MG63 (cell line): ENCODE results near the gene TENM4. TPM values are rescaled to one million over a fixed set of nuclear protein-coding genes. Genes with fewer than 3 reads are reported as not detected.

Source experiments
- DNase-seq: peaks from one replicate; pipeline ENCODE4 v3.0.0-alpha.2; 2020
- H3K27me3 ChIP-seq: fragments of 250-450 bp; sonication (Bioruptor Pico); 2 replicates; pipeline ENCODE4 v1.5.1; 2020; ENCODE audit warnings: mild to moderate bottlenecking, moderate library complexity
- H3K36me3 ChIP-seq: fragments of 250-450 bp; sonication (Bioruptor Pico); 2 replicates; pipeline ENCODE4 v1.5.1; 2020; ENCODE audit warnings: mild to moderate bottlenecking, moderate library complexity
- H3K4me3 ChIP-seq: fragments of 250-450 bp; sonication (Bioruptor Pico); 2 replicates; pipeline ENCODE4 v1.5.1; 2020; ENCODE audit warnings: mild to moderate bottlenecking, moderate library complexity
- H3K9me3 ChIP-seq: fragments of 250-450 bp; sonication (Bioruptor Pico); 2 replicates; pipeline ENCODE4 v1.5.1; 2020; ENCODE audit warnings: mild to moderate bottlenecking, moderate library complexity
- total RNA-seq: library from RNA; depleted of rRNA; stranded (reverse); fragments of >200 nt; shearing (Covaris generic); gene quantifications from 2 replicates; pipeline ENCODE4 v1.2.3, GENCODE V29; 2014; ENCODE audit warnings: low replicate concordance

The TENM4 gene
- total RNA-seq, 1 experiment from 2014 or later: not detected

DNA sequence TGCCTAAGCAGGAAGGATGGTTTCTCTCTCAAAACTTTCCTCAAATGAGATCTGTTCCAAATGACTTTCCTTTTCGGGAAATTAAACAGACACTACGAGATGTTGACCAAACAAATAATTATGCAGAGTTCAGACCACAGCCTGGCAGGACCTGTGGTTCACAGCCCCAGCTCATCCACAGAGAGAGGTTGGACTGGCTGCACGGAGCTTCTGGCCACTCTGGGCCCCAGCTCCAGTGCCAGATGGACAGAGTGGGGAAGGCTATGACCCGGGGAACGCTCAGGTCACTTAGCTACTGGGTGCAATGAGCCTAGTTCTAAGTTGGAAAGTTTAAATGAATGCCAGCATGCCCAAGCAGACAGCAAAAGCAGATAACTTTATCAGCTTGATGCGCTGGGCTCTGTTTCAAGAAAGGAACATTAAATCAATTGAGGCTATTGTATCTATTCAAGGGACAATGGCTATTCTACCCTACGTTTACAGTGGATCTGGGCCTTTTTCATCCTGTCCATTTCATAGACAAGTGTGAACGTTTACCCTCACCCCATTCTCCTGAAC lies 710.5 kb downstream of the TENM4 start:
- no peak overlapping the region for H3K4me3 ChIP-seq
- DNase-seq: no peak
- H3K36me3 ChIP-seq: no peaks in the 10 kb centered on the region
- no peaks in the 10 kb centered on the region for H3K27me3 ChIP-seq
- no peaks in the 10 kb centered on the region for H3K9me3 ChIP-seq

DNA sequence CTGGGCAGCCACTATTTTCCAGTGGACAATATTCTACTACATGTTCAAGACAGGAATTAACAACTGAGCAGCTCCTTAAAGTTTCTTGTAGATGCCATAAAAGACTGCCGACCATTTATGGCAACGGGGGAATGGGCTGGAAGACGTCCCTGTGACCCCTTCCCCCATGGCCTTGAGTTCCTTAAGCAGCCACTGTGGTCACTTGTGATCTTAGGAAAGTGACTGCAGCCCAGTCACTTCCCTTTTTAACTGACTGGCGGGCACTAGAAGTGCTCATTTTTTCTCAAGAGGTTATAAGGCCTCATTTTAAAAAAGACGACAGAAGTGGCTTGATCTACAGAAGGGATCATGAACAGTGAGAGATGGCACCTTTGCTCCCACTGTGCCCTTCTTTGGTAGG lies 713.0 kb downstream of the TENM4 start:
- no peaks in the 10 kb centered on the region for H3K9me3 ChIP-seq
- no peaks in the 10 kb centered on the region for H3K27me3 ChIP-seq
- no peak for DNase-seq
- H3K36me3 ChIP-seq: no peaks in the 10 kb centered on the region
- no peak overlapping the region for H3K4me3 ChIP-seq

DNA sequence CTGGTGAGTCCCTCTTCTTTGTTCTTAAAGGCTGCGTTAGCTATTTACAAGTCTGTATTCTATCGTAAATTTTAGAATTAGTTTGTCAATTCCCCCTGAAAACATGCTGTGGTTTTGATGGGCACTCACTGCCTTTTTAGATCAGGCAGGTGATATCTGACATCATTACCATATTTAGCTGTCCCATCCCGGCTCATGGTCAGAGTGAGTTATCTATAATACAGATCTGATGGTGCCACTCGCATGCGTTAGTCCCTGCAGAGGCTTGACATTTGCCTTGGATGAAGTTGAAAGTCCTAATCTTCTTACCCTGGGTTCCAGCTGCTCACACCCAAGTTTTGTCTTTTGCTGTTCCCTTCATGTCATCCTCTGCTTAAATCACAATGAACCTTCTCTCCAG lies 715.6 kb downstream of the TENM4 start:
- H3K9me3 ChIP-seq: no peaks in the 10 kb centered on the region
- H3K27me3 ChIP-seq: no peaks in the 10 kb centered on the region
- no peak overlapping the region for H3K4me3 ChIP-seq
- H3K36me3 ChIP-seq: no peaks in the 10 kb centered on the region
- DNase-seq: no peak

DNA sequence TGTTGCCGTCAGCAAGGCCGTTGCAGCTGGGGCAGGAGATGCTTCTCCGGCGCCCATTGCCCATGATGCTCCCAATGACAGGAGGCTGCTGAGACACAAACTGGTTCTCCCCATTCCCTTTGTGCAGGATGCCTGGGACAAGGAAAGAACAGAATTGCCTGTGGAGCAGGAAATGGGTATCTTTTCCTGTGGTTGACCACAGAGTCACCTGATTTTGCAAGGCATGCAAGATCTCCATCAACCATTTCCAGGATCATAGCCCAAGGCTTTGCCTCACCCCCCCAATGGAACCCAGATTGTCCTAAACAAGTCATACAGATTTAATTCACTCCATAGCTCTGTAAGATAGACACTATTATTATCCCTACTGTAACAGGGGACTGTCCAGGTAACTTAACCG lies 718.0 kb downstream of the TENM4 start:
- no peak for DNase-seq
- no peak overlapping the region for H3K4me3 ChIP-seq
- no peaks in the 10 kb centered on the region for H3K36me3 ChIP-seq
- H3K9me3 ChIP-seq: no peaks in the 10 kb centered on the region
- H3K27me3 ChIP-seq: no peaks in the 10 kb centered on the region

DNA sequence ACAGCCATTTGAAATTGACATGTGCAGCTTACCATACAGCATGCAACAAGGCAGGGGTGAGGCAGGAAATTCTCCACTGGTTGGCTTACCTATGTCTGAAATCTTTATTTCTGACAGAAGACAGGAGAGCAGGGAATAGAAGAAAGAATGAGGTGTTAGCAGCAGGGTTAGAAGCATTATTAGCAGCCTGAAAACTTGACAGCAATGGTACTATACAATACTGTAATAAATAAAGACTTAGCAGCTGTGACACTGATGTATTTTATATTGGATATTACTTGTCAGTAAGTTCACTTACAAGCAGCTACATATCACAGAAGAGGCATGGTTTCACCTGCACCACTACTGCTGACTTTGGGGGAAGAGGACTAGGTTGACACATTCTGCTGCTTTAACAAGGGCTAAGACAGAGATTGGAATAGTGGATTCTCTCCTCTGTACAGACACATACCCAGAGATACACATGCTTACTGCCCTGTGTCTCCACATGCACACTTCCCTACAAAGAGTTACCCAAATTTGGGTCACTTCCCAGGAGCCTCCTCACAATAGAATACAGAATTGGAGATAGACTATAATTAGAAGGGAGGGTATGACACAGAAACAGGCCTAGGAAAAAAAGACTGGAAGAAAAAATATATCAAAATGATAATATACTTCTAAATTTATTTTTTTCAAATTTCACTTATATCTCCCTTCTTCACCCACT lies 720.4 kb downstream of the TENM4 start:
- Histone ChIP-seq H3K36me3 (no peaks in the 10 kb centered on the region), H3K27me3 (no peaks in the 10 kb centered on the region), H3K4me3 (no peak overlapping the region), H3K9me3 (no peaks in the 10 kb centered on the region)
- no peak for DNase-seq

DNA sequence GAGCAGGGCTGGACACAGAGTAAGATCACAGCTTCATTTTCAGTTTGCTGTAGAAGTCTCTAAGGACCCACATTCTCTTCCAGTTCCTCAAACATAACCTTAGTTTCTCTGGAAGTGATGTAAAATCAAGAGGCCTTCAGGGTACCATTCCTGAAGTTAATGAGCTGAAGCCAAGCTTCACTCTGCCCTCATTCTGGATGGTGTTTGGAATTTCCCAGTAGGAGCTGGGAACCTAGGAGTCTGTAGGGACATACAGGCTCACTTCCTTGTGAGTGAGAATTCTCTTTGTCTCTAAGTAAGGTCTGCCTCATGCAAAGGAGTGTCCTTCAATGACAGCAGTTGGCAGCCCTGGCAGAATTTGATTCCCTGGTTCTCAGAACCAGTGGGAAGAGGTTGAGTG lies 723.8 kb downstream of the TENM4 start:
- H3K4me3 ChIP-seq: no peak overlapping the region
- no peaks in the 10 kb centered on the region for H3K36me3 ChIP-seq
- 0 out of 2 replicates have a peak, but pooled peaks cover 2% of the 10 kb centered on the region for H3K27me3 ChIP-seq
- DNase-seq: no peak
- no peaks in the 10 kb centered on the region for H3K9me3 ChIP-seq

DNA sequence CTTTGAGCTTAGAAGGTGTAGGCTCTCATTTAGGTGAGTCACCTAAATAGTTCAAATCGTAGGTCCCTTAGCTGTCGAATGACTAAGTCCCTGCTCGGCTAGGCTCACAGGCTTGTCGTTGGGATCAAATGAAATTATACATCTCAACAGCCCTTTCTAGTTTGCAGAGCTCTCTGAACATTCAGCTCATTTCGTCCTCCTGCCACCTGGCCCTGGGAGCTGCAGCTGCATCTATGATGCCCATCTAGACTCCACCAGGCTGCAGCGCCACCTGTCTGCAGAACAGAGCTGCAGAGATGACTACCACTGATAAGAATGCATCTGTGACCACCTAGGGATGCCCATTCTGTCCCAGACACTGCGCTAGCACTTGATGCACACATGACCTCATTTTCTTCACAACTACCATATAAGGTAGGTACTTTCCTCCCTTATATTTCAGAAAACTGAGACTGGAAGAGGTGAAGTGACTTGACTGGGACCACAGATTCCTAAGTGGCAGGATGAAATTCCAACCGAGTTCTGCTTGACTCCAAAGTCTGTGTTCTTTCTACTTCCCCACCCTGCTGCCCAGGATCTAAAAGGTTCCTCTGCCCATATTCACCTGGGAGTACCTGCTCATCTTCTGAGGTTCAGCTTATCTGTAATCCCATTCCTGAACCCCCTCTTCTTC lies 725.1 kb downstream of the TENM4 start:
- Histone ChIP-seq H3K36me3 (no peaks in the 10 kb centered on the region), H3K4me3 (no peak overlapping the region), H3K27me3 (0 out of 2 replicates have a peak, but pooled peaks cover 2% of the 10 kb centered on the region), H3K9me3 (no peaks in the 10 kb centered on the region)
- DNase-seq: peak; percentile 58

DNA sequence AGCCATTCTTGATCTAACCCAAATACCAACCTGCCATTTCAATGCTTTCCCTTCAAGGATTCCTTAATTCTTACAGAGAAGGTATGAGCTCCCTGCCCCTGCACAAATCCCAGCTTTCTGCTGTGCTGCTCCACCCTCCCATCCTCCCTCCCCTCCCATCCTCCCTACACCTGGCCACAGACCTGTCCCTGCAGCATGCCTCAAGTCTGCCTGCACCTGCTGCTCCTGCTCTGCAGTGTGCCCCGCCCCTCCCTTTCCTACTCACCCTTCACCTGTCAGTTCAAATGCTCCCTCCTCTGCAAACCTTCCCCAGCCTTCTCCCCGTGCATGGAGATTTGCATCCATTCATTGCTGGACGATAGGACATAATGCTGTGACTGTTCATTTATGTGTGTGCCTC lies 726.3 kb downstream of the TENM4 start:
- H3K27me3 ChIP-seq: 0 out of 2 replicates have a peak, but pooled peaks cover 2% of the 10 kb centered on the region
- H3K9me3 ChIP-seq: no peaks in the 10 kb centered on the region
- no peak for DNase-seq
- H3K36me3 ChIP-seq: no peaks in the 10 kb centered on the region
- no peak overlapping the region for H3K4me3 ChIP-seq

DNA sequence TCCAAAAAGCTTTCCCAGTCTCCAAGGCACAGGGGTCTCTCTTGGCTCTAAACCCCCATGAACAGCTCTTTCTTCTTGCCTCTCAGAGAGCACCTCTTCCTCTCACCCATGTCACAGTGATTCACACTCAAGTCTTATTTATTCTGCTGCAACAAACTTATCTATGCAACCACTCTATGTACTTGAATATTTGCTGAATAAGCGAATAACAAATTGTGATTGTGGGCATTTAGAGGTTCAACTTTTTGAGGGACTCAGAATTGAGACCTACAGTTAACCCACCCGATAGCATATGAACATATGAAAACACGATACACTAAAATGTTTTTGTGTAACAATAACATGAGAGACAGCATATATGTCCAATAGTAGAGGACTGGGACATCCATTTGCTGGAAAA lies 729.1 kb downstream of the TENM4 start:
- H3K9me3 ChIP-seq: no peaks in the 10 kb centered on the region
- DNase-seq: no peak
- H3K27me3 ChIP-seq: 0 out of 2 replicates have a peak, but pooled peaks cover 2% of the 10 kb centered on the region
- H3K36me3 ChIP-seq: no peaks in the 10 kb centered on the region
- H3K4me3 ChIP-seq: no peak overlapping the region

DNA sequence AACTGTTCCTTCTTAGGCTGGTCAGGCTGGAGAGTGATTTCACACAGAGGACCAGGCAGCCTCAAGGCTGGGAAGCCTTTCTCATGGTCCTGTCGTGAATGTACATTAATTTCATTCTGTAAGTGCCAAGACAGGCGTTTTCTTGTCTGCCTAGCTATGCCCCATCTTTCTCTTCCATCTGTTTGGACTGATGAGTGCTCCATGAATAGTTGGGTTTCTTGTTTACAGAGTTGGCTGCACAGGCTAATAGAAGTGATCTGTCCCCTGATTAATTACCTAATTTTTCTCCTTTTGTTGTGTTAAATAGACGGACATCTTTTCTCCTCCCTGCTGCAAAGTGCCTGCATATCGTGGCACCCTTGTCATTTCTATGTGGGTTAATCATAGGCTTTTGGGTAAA lies 730.4 kb downstream of the TENM4 start:
- Histone ChIP-seq H3K9me3 (no peaks in the 10 kb centered on the region), H3K27me3 (0 out of 2 replicates have a peak, but pooled peaks cover 2% of the 10 kb centered on the region), H3K4me3 (no peak overlapping the region), H3K36me3 (no peaks in the 10 kb centered on the region)
- DNase-seq: no peak

DNA sequence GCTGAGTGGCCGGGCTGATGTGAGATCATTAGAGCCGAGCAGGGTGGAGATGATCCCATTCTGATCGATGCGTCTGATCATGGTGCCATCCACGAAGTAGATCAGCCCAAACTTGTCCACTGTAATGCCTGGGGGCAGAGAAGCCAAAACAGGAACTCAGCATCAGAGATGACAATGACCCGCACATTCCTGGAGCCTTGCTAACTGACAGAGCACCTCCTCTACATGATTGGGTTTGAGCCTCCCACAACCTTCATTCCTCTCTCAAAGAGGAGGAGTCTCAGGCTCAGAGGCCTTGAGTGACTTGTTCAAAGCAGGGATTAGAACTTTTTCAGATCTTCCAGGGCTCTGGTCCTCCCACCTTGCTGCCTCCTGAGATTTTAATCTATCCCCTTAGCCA lies 732.4 kb downstream of the TENM4 start:
- H3K9me3 ChIP-seq: no peaks in the 10 kb centered on the region
- H3K27me3 ChIP-seq: no peaks in the 10 kb centered on the region
- no peak for DNase-seq
- no peak overlapping the region for H3K4me3 ChIP-seq
- no peaks in the 10 kb centered on the region for H3K36me3 ChIP-seq

DNA sequence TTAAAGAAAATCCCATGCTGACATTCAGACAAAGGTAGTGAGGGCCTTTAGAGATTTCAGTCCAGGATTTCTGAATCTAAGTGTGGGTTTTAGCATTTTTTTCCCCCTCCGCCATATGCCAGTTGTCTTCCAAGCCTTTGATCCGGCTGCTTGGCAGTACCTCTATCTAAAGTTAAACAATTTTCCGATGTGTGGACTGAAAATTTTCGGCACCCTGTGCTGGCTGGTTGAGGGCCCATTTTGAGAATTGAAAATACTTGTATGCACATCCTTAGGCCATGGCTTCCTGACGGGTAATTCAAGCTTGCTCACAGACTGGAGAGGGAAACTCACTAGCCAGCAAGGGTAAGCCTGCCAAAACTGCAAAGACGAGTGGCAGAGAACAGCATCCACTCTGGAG lies 734.3 kb downstream of the TENM4 start:
- Histone ChIP-seq H3K36me3 (no peaks in the 10 kb centered on the region), H3K27me3 (no peaks in the 10 kb centered on the region), H3K4me3 (no peak overlapping the region), H3K9me3 (no peaks in the 10 kb centered on the region)
- DNase-seq: no peak

DNA sequence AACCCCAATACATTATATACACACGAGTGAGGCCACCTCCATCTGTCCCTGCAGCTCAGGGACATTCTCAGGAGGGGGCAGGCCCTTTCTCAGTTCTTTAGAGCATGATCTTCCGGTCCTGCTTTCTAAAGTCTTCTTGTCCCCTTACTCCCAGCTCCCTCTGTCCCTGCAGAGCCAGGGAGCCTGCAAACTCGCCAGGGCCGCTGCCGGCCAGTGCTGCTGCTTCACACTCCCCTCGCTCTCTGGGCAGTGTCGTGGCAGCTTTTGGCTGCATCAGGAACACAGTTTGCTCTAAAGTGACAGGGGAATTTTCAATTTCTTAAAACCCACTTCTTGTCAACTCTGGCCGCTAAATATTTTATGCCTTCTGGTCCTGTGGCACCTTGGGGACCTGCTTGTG lies 736.0 kb downstream of the TENM4 start:
- Histone ChIP-seq H3K9me3 (no peaks in the 10 kb centered on the region), H3K27me3 (no peaks in the 10 kb centered on the region; the same call in 1 of the 2 replicates), H3K36me3 (no peaks in the 10 kb centered on the region), H3K4me3 (no peak overlapping the region)
- DNase-seq: no peak

DNA sequence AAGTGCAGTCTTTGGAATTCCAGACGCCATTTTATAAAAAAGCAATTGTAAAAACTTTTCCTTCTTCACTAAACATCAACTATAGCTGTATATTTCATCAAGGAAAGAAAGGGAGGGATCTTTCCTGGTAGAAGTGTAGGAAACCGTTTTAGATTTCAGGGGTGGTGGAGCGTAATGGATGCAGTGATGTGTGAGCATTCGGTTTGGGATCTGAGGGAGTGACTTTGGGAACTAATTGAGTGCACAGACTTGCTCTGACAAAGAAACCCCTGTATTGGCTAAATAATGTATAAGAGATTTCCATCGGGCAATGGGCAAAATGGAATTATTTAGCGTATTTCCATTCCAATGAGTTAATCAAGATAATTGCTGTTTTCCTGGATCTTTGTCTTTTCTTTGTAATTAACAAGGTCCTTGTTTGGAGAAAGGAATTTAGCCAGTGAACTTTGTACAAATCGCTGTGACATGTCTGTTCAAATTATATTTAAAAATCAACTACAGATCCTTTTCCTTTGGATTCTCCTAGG lies 741.2 kb downstream of the TENM4 start:
- H3K9me3 ChIP-seq: no peaks in the 10 kb centered on the region
- no peak overlapping the region for H3K4me3 ChIP-seq
- H3K36me3 ChIP-seq: no peaks in the 10 kb centered on the region
- DNase-seq: no peak
- H3K27me3 ChIP-seq: no peaks in the 10 kb centered on the region; the same call in 1 of the 2 replicates

DNA sequence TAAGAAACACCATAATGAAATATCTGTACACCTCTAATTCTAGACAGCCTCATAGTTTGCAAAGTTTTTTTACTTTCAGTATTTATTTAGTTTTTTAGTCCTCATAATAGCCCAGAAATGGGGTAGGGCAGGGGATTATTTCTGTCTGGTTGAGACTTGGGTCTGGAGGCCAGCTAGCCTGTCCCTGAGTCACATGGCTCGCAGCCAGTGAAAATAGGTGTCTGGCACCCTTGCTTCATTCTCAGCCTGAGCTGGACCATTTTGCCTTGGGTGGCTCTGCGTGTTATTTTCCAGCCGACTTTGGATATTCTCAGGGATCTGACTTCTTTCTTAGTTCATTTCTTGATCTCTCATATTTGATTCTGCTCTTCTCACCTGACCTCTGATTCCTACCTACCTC lies 742.2 kb downstream of the TENM4 start:
- no peak overlapping the region for H3K4me3 ChIP-seq
- no peaks in the 10 kb centered on the region for H3K9me3 ChIP-seq
- peak; percentile 93 for DNase-seq
- H3K36me3 ChIP-seq: no peaks in the 10 kb centered on the region
- no peaks in the 10 kb centered on the region; the same call in 1 of the 2 replicates for H3K27me3 ChIP-seq

DNA sequence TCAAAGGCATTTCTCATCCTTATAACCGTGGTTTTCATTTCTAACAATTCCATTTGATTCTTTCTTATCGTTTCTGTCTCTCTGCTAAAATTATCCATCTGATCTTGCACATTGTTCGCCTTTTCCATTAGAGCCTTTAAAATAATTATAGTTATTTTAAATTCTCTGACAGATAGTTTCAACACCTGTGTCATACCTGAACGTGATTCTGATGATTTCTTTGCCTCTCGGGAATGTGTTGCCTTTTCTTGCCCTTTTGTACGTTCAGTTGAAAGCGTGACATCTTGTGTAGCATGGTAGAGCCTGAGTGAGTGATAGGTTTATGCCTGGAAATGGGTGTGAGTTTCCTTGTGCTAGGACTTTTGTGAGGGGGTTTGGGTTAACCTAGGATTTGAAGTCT lies 744.7 kb downstream of the TENM4 start:
- DNase-seq: no peak
- H3K9me3 ChIP-seq: no peaks in the 10 kb centered on the region
- H3K36me3 ChIP-seq: no peaks in the 10 kb centered on the region
- no peaks in the 10 kb centered on the region; the same call in 1 of the 2 replicates for H3K27me3 ChIP-seq
- no peak overlapping the region for H3K4me3 ChIP-seq

DNA sequence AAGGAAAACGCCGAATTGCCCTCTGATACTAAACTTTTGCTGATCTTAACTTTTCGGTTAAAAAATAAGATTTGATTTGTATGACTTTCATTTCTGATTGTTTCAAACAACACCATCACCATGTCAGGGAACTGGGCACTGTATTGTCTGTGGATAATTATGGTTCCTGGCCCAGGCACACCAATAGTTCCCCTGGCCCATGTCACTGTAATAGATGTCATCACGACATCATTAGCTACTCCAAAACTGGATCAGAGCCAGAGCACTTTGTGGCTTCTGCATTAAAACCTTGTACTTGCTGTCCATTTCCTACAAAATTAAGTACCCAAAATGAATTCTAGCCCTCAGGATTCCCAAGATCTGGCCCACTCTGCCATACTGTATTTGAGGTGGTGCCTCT lies 746.7 kb downstream of the TENM4 start:
- Histone ChIP-seq H3K9me3 (no peaks in the 10 kb centered on the region), H3K27me3 (no peaks in the 10 kb centered on the region), H3K36me3 (no peaks in the 10 kb centered on the region), H3K4me3 (no peak overlapping the region)
- DNase-seq: no peak
